ENCODE results near the gene YKT6.

DNA sequence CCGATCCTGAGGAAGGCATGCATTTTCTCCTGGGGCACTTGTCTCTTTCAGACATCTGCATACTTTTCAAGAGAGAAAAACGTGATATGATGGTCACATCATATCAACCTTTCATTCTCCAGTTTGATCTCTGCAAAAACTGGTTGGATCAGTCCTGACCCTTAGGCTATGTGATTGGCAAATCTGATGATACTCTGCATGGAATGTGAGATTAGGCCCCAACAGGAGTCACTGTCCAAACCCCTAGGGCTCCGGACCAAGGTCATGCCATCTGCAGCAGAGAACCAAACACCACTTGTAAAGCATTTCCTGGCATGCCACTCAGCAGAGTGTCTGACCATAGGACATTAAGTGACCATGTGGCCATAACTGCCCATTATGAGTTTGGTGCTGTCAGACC lies 20.1 kb upstream of the YKT6 start:
- TF ChIP-seq ZFX (IDR thresholded peaks at IDR 0.05) = no peak
- TF ChIP-seq, protein P1, sequence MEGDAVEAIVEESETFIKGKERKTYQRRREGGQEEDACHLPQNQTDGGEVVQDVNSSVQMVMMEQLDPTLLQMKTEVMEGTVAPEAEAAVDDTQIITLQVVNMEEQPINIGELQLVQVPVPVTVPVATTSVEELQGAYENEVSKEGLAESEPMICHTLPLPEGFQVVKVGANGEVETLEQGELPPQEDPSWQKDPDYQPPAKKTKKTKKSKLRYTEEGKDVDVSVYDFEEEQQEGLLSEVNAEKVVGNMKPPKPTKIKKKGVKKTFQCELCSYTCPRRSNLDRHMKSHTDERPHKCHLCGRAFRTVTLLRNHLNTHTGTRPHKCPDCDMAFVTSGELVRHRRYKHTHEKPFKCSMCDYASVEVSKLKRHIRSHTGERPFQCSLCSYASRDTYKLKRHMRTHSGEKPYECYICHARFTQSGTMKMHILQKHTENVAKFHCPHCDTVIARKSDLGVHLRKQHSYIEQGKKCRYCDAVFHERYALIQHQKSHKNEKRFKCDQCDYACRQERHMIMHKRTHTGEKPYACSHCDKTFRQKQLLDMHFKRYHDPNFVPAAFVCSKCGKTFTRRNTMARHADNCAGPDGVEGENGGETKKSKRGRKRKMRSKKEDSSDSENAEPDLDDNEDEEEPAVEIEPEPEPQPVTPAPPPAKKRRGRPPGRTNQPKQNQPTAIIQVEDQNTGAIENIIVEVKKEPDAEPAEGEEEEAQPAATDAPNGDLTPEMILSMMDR (conservative IDR thresholded peaks at IDR 0.05) = no peak
